SKM-1 (cell line): Measurements from ENCODE around the gene MINDY4.

ENCODE experiments used
- DNase-seq: peaks from one replicate; lab custom pipeline; 2025; ENCODE audit not compliant: unreplicated experiment; lab: John Stamatoyannopoulos, UW

The MINDY4 gene

DNA sequence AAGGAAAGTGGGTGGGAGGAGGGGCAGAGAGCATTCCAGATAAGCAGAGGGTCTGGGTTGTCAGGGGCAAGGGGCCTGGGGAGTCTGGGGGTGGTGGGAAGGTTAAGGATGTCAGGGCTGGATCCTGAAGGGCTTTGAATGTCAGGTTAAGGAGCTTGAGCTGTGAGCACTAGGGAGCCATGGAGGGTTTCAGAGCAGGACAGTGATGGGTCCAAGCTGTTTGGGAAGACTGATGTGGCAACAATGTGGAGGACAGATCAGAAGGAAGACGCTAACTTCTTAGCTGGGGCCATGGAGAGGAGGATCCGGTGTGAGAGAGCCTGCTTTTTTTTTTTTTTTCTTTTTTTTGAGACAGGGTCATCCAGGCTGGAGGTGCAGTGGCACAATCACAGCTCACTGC, 126.6 kb downstream of the MINDY4 start:
- DNase-seq: no peak

DNA sequence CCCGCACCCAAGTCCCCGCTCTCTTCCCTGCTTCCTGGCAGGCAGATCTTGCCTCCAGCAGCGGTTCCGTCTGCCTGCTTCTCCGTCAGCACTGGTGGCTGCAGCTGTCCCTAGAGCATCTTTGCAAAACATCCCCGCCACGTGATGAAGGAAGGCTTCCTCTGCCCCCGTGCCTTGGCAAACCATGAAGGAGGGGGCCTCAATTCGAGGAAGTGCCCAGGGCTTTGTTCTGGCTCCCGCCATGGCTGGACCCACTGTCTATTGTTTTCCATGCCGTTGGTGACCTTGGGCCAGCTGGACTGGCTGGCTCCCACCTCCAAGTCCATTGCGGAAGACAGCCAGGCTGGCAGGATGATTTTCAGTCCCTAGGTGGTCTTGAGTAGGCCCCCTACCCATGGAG, 127.2 kb downstream of the MINDY4 start:
- DNase-seq: no peak

DNA sequence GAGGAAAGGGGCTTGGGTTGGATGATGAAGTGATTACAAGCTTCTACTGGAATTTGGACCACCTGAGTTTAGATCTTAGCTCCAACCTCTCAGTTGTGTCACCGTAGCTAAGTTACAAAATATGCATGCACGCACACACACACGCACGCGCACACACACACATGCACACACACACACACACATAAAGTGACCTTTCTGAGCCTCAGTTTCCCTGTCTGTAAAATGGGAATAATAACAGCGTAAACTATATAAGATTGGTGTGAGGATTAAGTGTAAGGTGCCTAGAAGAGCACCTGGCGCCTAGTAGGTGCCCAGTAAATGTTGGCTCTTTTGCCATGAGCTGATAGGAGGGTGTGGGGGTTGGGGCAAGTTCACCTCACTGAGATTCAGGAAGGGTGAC, 127.8 kb downstream of the MINDY4 start:
- no peak for DNase-seq

DNA sequence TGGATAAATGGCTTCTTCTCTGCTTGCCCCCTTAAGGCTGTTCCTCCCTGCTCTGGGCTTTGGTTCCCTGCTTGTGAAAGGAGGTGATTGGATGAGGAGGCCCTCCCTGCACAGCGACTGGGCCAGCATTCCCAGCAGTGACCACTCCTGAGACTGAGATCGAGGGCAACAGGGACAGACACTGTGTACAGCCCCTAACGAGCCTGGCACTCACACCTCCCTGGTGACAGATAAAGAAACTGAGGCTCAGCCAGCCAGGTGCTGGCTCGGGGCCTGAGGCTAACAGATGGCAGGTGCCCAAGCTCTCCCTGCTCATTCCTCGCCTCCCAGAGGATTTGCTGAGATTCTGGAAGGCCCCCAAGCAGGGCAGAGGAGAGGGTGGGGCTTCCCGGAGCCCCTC, 128.4 kb downstream of the MINDY4 start:
- DNase-seq: no peak

DNA sequence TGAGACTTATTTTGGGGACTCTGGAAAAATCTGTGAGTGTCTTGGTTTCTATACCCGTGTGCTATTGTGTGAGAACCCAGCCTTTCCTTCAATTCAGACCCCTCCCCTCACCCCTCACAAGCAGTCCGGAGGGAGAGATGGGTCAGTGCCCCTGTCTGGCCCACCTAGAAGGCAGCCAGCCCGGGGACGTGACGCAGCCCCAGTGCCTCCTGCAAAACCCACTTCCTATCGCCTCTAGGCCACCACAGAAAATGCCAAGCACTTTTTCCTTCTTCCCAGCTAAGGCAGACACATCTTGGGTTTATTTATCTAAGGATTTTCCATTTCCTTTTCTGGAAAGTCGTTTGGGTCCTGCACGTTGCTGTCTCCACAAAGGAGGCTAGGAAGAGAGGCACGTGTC, 128.8 kb downstream of the MINDY4 start:
- DNase-seq: no peak

DNA sequence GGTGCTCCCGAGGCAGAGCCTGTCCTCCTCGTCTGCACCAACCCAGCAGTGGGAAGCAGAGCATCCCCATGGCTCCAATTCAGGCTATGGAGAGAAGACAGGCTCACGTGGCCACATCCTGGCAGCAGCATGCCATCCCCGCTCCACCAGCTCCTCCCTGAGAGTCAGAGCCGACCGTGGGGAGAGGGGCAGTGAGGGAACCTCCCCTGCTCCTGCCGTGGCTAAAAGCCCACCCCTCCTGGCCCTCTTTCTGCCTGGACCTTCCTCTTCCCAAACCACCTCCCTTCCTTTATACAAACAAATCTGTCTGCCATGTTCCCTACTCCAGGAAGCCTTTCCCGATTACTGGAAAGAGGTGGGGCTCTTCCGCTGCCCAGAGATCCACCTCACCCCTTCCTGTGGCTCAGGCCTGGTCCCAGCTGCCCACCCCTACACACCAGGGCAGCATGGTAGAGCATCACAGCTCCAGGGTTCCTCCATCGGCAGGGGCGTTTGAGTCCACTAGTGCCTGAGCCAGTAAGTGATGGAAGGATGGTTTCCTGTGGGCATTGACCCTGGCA, 129.7 kb downstream of the MINDY4 start:
- DNase-seq: no peak

DNA sequence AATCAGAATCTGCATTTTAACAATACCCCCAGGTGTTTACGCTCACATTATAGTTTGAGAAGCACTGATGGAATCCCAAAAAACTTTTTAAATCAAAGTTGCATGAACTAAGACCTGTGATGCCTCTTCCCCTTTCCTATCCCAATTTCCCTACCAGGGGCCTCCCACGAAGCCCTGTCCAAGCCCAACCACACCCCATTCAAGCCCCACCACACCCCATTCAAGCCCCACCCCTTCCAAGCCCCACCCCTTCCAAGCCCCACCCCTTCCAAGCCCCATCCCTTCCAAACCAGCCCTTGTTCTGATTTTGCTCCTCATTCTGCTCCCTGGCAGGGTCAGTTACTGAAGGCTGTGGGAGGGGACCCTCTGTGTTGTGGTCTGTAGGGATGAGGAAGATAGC, 130.6 kb downstream of the MINDY4 start:
- no peak for DNase-seq

DNA sequence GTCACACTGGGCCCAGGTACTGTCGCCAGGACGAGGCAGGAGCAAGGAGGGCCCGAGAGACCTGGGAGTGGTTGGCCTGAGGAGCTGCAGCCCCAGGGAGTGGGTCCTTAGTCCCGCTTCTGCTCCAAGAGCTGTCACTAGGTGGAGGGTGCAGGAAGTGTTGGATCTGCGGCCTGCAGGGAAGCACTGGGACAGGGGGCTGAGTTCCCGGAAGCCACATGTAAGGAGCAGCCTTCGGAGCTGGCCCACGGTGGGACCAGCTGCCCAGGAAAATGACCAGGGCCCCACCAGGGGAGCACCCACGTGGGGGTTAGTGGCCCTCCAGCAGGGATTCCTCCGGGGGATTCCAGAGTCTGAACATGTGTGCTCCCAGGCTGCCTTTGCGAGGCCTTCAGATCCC, 131.2 kb downstream of the MINDY4 start:
- DNase-seq: no peak

DNA sequence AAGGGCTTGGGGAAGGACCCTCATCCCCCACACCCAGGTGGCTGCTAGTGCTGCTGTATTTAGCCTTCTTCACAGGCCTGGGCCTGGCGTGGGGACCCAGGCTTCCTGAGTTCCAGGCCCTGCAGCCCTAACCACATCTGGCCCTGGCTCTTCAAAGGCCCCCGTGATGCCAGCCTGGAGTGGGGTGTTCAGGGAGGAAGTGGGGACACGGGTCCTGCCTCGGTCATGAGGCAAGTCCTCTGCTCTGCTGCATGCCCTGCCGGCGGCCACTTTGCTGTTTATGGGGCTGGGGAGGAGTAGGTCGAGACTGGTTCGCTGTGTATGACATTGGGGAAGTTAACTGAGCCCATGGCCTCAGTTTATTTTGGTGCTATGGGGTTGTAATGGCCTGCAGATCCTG, 131.9 kb downstream of the MINDY4 start:
- DNase-seq: no peak

DNA sequence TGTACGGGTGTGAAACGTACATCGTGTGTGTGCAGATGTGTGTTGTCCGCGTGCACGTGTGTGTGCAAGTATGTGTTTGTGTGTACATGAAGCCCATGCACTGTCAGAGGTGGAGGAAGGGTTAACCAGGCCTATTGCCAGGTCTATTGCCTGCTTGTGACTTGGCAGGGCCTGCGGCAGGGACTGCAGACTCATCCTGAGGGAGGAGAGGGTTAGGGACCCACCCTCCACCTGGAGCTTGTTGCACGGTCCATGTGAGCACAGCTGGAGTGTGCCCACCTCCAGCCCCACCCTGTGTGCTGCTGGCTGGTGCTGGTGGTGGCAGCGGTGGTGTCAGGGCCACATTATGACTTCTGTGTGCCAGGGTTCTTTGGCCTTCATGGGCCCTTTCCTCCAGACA, 133.3 kb downstream of the MINDY4 start:
- no peak for DNase-seq

DNA sequence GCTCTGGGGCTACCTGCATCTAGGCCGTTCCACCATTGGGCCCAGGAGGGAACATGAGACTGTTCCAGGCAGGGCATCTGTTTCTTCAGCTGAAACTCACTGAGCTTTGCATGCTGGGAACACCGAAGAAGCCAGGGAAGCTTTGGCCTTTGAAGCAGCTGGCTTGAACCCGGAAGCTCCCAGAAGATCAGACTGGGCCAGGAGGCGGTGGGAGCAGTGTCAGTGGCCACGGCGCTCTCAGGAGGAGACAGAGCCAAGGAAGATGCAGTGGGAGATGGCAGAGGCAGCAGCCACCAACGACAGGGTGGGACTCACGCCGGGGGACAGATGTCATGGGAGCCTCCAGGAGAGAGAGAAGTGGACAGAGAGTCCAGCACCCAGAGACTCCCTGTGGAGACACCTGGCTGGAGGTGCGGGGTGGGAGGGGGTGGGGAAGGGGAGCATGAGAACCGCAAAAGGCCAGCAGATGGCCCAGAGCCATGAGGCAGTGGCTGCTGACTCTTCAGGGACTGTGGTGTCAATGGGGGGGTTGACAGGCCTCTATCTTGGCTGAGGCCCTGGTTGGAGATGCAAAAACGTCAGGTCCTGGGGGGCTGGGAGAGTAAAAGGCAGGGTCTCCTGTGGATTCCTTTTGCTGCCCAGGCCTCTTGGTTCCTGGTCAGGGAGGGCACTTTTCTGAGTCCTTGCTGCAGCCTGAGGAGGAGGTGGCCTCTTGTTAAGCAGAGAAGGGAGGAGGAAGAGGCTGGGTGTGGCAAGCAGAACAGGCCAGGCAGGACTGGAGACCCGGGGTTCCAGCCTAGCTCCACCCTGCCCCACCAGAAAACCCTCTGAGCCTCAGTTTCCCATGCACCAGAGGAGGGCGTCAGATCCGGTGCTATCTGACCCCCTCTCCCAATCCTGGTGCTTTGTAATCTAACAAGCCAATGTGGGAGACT, 134.1 kb downstream of the MINDY4 start:
- DNase-seq: no peak

DNA sequence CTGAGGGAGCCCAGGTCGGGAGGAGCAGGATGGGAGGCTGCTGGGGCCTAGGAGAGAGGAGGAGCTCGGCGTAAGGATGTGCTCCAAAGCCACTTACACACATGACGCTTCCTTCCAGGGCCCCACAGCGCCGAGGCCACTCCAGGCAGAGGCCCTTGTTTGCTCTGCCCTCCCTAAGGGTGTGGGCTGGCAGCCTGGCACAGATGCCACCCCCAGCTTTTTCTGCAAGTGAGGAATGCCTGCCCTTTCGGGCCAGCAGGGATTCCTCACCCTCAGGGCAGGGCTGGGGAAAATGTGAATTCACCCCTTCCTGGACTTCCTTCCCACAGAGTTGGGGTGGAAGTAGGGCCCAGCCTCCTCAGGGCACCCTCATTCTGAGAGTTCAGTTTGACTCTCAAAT, 134.8 kb downstream of the MINDY4 start:
- DNase-seq: no peak

DNA sequence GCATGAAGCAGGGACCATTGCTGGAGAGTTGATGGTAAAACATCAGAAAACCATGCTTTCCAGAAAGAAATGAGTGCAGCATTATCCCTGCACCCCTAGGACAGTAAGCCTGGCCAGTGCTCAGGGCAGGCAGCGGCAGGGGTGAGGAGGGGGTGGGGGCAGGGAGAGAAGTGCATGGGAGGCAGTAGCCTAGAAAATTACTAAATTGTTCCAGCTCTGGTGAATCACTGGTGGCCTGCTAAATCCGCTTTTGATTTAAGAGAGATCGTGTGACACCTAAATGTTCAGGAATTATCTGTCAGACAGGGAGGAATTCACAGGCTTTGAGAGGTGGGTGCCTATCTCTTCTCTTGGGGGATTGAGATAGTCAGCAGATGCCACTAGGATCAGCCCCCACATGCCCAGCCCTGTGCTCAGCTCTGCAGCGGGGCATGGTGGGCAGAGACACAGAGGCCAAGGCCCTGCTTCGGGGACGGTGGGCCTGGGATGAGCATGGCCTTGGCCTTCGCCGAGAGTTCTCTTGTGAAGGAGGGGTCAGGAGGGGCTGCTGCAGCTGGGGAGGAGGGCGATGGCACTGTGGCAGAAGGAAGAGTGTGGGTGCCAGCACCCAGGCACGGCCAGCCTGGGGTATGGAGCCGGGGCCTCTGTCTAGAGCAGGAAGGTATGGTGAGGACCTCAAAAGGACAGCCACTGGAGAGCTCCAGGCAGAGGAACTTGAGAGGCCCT, 135.5 kb downstream of the MINDY4 start:
- no peak for DNase-seq

DNA sequence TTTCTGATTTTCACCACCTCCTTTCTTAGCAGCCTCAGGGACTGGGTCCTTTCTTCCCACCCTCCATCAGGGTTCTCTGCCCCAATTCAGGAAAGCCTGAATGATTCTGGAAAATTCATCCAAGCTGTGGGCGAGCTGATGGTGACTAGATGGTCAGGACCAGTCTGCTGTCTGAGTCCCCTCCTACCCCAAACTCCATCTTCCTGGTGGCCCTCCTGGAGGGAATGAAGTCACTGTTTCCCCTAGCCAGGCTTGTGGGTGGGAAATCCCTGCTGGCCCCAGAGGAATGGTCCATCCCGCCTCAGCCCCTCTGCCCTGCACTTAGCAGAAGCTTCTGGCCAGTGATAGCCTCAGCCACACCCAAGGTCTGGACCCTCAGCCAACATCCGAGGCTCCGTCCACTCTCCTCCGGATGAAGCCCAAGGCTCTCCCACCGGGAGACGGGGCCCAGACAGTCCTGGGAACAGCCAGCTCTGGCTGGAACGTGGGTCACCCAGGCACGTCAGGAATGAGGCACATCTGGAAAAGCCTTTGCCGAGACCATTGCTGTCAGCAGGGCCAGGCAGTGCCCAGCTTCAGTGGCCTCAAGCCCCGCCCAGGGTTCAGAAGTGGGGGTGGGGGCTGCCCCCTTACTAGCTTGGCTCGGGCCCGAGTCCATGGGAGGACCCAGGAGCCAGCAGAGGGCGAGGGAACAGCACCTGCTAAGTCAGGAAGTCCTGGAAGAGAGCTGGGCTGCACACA, 136.5 kb downstream of the MINDY4 start:
- DNase-seq: no peak

DNA sequence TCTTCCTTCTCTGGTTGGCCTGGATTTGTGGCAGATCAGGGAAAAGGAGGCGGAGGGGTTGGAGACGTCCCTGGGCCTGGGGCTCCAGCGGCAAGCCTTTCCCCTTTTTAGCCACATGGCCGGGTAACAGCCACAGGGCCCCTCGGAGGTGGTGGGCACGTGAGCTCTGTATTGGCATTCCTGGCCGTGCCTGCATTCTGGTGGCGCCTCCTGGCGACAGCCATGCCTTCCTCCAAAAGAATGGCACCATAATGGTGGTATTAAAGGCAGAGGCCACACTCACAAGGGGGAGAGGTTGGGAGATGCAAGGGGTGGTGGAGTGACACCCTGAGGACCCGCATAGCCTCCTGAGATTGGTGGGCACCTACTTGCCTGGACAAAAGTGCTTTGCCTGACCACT, 137.5 kb downstream of the MINDY4 start:
- no peak for DNase-seq

DNA sequence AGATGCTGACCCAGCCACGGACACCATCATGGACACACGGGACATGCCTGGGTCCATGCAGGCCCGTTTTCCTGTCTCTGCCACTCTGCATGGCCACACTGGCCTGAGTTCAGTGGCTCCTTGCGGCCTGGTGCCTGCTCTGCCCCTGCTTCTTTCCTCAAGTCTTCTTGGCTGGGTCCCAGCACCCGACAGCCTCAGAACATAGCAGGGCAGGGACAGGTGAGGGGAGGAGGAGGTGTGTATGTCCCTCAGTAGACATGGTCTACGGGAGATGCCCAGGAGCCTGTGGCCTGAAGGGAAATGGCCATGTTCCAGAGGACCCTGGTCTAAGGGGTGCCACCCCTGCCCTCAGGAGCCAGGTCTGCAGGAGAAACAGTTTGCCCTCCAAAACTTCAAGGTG, 138.2 kb downstream of the MINDY4 start:
- DNase-seq: no peak

DNA sequence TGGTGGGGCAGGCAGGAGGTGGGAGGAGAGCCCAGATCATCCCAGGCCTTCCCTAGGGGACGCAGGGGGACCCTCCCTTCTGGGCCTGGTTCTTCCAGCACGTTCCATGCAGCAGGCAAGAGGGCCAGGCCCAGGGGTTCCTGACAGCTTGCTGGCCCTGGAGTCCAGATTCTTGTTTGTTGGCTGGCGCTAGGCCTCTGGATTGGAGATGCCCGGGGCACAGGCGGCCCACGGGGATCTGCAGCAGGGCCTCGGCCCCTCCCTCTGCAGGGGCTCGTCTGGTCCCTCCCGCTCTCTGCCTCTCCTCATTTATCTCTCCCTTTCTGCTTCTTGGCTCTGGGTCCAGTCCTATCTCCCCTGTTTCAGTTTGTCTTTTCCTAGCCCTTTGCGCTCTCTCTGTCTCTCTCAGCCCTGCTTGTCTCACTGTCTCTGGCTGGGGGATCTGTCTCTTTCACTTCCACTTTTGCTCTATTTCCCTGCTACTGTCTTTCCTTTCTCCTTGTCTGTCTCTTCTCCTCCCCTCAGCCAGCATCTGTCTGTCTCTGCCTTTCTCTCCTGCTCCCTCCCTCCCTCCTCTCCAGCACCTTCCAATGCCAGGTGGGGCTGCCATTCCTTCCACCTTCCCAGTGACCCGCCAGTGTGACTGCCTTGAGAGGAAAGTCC, 139.3 kb downstream of the MINDY4 start:
- no peak for DNase-seq

DNA sequence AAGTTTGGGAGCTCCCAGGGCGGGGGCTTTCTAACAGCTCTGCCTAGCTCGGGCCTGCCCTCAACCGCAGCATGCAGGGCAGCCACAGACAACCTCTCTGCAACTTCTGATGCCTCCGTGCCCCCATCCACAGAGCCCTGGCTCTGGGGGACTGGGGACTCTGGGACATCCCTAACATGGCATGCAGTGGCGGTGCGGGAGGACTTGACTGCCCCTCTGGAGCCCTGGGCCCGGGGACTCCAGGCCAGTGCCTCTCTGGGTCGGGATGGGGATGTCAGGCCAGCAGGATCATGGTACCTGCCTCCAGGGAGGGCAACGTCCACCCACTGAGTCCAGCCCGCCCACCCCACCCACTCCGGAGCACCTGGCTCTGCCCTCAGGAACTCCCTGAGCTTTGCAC, 139.9 kb downstream of the MINDY4 start:
- DNase-seq: no peak

DNA sequence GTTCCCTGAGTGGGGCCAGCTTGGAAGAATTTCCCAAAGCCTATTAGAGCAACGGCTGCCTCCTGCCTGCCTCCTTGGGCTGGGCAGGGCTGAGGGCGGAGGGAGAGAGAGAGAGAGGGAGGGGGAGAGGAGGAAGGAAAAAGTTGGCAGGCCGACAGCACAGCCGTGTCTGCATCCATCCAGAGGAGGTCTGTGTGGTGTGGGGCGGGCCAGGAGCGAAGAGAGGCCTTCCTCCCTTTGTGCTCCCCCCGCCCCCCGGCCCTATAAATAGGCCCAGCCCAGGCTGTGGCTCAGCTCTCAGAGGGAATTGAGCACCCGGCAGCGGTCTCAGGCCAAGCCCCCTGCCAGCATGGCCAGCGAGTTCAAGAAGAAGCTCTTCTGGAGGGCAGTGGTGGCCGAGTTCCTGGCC, 140.3 kb downstream of the MINDY4 start, which contains the start of gene AQP1:
AQP1 (plus strand) TSS at position 293 of the 409 bp plus-strand sequence; CDS start at position 350, 57 bp downstream.
- DNase-seq: no peak

DNA sequence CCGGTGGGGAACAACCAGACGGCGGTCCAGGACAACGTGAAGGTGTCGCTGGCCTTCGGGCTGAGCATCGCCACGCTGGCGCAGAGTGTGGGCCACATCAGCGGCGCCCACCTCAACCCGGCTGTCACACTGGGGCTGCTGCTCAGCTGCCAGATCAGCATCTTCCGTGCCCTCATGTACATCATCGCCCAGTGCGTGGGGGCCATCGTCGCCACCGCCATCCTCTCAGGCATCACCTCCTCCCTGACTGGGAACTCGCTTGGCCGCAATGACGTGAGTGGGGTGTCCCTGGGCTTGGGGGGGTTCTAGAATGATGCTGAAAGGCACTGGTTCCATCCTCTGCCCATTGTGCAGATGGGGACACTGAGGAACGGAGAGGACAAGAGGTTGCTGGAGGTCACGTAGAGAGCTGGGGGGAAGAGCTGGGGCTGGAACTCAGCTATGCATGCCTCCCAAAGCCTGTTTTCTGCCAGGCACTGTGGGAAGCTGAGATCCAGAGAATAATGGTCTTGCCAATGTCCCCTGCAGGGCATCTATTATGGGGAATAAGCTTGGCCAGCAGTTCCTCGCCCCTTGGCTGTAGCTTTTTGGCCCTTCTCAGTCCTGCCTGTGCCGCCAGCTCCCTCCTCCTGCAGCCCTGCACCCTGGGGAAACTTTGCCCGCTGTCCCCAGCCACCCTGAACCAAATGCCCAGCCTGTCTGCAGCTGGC, 141.0 kb downstream of the MINDY4 start:
- no peak for DNase-seq
